ENCODE measurements around the gene PCYT1A. TPM values are rescaled to one million over a fixed set of nuclear protein-coding genes. Genes with fewer than 3 reads are reported as not detected.

The PCYT1A gene
- total and polyA plus RNA-seq, 2 of the 13 experiments (the other 11 are each of a cell fraction or from before 2014, with no cell fraction given): 26.4 to 45.3 TPM

GRCh38 chr3:196217307-196218154 is 70.0 kb downstream of the PCYT1A start:
- Histone ChIP-seq H3K4me2 (ENCODE audit: low read depth, low read length) (peak overlapping the region; percentile 79), H3K9ac (ENCODE audit: insufficient read depth, low read depth, low read length) (peak overlapping the region; percentile 47; the same call in 1 of the 2 replicates), H3K27ac (ENCODE audit: extremely low read length, insufficient read depth, low read length) (peak overlapping the region; percentile 44), H3K4me1 (ENCODE audit: insufficient read depth, low read length) (peaks cover 74% of the 10 kb centered on the region), H4K20me1 (ENCODE audit: insufficient read depth, low read length) (no peaks in the 10 kb centered on the region), H2AFZ (ENCODE audit: low read length) (no peak overlapping the region), H3K79me2 (ENCODE audit: insufficient read depth, low read length) (no peaks in the 10 kb centered on the region), H3K4me3 (replicated peaks in 1 of 3; ENCODE audit: insufficient read depth in 1 of 3, low read depth in 2 of 3, low read length in 3 of 3) (peak overlapping the region in 2 of 3 experiments; percentile 63 to 79; a peak in 2 of 6 replicates), H3K36me3 (replicated peaks in 1 of 2; ENCODE audit: control insufficient read depth in 1 of 2, insufficient read depth in 2 of 2, low read length in 2 of 2) (no peaks in the 10 kb centered on the region), H3K9me3 (ENCODE audit: low read length) (no peaks in the 10 kb centered on the region), H3K27me3 (ENCODE audit: control insufficient read depth in 1 of 2, insufficient read depth in 2 of 2, low read length in 2 of 2) (no peaks in the 10 kb centered on the region; a peak in 1 of 5 replicates)
- FAIRE-seq (no peak), ATAC-seq (no peak), DNase-seq (ENCODE audit: low spot score) (no peak)
- POLR2A ChIA-PET: no interaction called here
- BruUV-seq (replicated peaks): no TSS peak
- CTCF ChIA-PET (ENCODE audit: low intra/inter-chr PET ratio, low total read pairs): no interaction called here
- in situ Hi-C loops (cut with HindIII; ENCODE audit: extremely low pct_ligation_motif_present, low pct_unique_long_range_greater_than_20kb): no loop called here
- WGBS (ENCODE audit: low lambda C conversion rate): 83% methylated on average over 12 of the region's 12 CpGs
- intact Hi-C loops (cut with micrococcal nuclease; ENCODE audit: unreplicated experiment): no loop called here
- TF ChIP-seq RCOR2 (CRISPR knock-in tag; IDR thresholded peaks at IDR 0.05): no peak
- TF ChIP-seq, protein P1, sequence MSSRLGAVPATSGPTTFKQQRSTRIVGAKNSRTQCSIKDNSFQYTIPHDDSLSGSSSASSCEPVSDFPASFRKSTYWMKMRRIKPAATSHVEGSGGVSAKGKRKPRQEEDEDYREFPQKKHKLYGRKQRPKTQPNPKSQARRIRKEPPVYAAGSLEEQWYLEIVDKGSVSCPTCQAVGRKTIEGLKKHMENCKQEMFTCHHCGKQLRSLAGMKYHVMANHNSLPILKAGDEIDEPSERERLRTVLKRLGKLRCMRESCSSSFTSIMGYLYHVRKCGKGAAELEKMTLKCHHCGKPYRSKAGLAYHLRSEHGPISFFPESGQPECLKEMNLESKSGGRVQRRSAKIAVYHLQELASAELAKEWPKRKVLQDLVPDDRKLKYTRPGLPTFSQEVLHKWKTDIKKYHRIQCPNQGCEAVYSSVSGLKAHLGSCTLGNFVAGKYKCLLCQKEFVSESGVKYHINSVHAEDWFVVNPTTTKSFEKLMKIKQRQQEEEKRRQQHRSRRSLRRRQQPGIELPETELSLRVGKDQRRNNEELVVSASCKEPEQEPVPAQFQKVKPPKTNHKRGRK (CRISPR knock-in tag; IDR thresholded peaks at IDR 0.05): peak; percentile 92
- no peak for TF ChIP-seq ARNTL (CRISPR knock-in tag; IDR thresholded peaks at IDR 0.05)
- TF ChIP-seq RBM39 (IDR thresholded peaks at IDR 0.05; ENCODE audit: low read depth, low read length, poor library complexity, severe bottlenecking): no peak
- TF ChIP-seq, protein P2, sequence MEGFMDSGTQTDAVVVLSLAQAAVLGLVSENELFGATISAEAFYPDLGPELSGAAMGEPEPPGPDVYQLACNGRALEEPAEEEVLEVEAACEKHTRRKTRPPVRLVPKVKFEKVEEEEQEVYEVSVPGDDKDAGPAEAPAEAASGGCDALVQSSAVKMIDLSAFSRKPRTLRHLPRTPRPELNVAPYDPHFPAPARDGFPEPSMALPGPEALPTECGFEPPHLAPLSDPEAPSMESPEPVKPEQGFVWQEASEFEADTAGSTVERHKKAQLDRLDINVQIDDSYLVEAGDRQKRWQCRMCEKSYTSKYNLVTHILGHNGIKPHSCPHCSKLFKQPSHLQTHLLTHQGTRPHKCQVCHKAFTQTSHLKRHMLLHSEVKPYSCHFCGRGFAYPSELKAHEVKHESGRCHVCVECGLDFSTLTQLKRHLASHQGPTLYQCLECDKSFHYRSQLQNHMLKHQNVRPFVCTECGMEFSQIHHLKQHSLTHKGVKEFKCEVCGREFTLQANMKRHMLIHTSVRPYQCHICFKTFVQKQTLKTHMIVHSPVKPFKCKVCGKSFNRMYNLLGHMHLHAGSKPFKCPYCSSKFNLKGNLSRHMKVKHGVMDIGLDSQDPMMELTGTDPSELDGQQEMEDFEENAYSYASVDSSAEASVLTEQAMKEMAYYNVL (CRISPR knock-in tag; IDR thresholded peaks at IDR 0.05; ENCODE audit: borderline replicate concordance): peak; percentile 76; the same call in 1 of the 2 replicates
- peak; percentile 8; the same call in 1 of the 2 replicates for TF ChIP-seq ZBTB40 (IDR thresholded peaks at IDR 0.05)
- TF ChIP-seq ZBTB40 (CRISPR knock-in tag; IDR thresholded peaks at IDR 0.05): no peak
- no peak for TF ChIP-seq ZSCAN21 (CRISPR knock-in tag; IDR thresholded peaks at IDR 0.05; ENCODE audit: borderline replicate concordance)
- 0 out of 2 replicates have a peak, but pooled peaks have one; percentile 49 for TF ChIP-seq ZNF724P (CRISPR knock-in tag; IDR thresholded peaks at IDR 0.05; ENCODE audit: borderline replicate concordance)
- TF ChIP-seq NKX3-1 (CRISPR knock-in tag; IDR thresholded peaks at IDR 0.05): no peak
